ENCODE measurements around the gene CGB2. TPM values are rescaled to one million over a fixed set of nuclear protein-coding genes. Genes with fewer than 3 reads are reported as not detected.
"Not testable (repeated sequence)": the region's sequence is repeated elsewhere in the genome, so short reads cannot be mapped to it uniquely, and the experiment has no call there.

CGB2 gene
- total and polyA plus RNA-seq, 12 donors: not detected

DNA sequence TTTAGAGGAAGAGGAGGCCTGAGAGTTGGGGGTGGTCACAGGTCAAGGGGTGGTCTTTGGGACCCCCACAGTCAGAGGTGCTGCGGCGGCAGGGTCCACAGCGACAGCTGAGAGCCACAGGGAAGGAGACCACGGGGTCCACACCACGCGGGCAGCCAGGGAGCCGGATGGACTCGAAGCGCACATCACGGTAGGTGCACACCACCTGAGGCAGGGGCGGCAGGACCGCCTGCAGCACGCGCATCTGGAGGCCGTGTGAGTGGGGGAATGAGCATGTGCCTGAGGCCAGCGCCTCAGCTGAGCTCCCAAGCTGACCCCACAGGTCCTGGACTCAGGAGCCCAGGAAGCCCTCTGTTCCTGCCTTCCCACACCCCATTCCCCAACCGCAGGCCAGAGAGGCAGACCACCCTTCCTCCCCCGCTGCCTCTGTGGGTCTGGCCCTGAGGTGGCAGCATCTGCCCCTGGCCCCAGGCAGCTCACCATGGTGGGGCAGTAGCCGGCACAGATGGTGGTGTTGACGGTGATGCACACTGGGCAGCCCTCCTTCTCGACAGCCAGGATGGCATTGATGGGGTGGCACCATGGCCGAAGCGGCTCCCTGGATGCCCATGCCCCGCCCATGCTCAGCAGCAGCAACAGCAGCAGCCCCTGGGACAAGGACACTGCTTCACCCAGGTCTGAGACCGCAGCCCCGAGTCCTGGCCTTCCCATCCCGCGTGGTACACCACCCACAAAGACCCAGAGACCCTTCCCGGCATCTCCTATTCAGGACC lies 15.4 kb upstream of the CGB2 start:
- no peak for DNase-seq
- intact Hi-C loops (cut with DNase I): no loop called here
- H3K9me3 ChIP-seq (replicated peaks in 1 of 3): no peaks in the 10 kb centered on the region
- H3K4me1 ChIP-seq (replicated peaks in 1 of 2): peaks cover 3 to 19% of the 10 kb centered on the region in 2 donors
- peaks cover 0 to 11% of the 10 kb centered on the region in 2 donors for H3K36me3 ChIP-seq (replicated peaks in 1 of 2)
- H3K4me3 ChIP-seq: no peak overlapping the region
- 90 to 96% (median 93%) methylated on average over 9 to 26 of the region's 29 CpGs for WGBS, 4 donors
- H3K27ac ChIP-seq: no peak overlapping the region
- H3K27me3 ChIP-seq: no peaks in the 10 kb centered on the region
- TF ChIP-seq, protein P1, sequence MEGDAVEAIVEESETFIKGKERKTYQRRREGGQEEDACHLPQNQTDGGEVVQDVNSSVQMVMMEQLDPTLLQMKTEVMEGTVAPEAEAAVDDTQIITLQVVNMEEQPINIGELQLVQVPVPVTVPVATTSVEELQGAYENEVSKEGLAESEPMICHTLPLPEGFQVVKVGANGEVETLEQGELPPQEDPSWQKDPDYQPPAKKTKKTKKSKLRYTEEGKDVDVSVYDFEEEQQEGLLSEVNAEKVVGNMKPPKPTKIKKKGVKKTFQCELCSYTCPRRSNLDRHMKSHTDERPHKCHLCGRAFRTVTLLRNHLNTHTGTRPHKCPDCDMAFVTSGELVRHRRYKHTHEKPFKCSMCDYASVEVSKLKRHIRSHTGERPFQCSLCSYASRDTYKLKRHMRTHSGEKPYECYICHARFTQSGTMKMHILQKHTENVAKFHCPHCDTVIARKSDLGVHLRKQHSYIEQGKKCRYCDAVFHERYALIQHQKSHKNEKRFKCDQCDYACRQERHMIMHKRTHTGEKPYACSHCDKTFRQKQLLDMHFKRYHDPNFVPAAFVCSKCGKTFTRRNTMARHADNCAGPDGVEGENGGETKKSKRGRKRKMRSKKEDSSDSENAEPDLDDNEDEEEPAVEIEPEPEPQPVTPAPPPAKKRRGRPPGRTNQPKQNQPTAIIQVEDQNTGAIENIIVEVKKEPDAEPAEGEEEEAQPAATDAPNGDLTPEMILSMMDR (IDR thresholded peaks at IDR 0.05): no peak
- no peak for TF ChIP-seq POLR2A (IDR thresholded peaks at IDR 0.05)

DNA sequence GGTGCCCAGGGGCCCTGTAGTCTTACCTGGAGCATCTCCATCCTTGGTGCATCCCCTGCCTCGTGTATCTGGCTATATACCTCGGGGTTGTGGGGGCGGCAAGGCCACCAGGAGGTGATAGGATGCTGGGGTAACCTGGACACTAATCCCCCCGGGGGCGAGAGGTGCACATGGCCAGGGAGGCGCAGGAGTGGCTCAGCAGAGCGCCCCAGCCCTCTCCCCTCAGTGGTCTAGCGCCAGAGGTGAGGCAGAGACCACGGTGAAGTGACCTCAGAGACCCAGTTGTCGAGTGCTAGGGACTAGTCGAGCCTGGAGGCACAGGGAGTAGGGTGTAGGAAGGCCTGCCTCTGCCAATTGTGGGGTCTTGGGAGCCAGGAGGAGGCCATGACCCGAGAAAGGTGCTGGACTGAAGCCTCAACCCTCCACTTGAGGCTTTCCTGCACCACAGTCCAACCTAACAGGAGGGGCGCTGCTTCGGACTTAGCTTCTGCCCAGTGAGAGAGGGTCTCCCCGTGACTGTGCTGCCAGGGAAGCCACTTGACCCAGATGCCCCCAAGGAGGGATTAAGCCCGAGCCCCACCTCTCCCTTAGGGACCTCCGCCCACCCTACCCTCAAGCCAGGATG lies 14.5 kb upstream of the CGB2 start, which contains the start of gene LHB:
Gene LHB, minus strand, starts transcription at position 51 of the 625 bp plus-strand sequence. Its CDS starts 10 bp downstream, at position 41.
- Histone ChIP-seq H3K27ac (no peak within 1 kb of the TSS), H3K4me3 (peak within 1 kb of the TSS in 2 of 4 donors; percentile 22 to 51), H3K9me3 (replicated peaks in 1 of 3) (no peaks in the 10 kb centered on the region), H3K36me3 (replicated peaks in 1 of 2) (peaks cover 0 to 8% of the 10 kb centered on the region in 2 donors), H3K4me1 (replicated peaks in 1 of 2) (peaks cover 3 to 19% of the 10 kb centered on the region in 2 donors), H3K27me3 (no peaks in the 10 kb centered on the region)
- WGBS, 4 donors: 68 to 81% (median 72%) methylated on average over 9 to 17 of the region's 17 CpGs
- TF ChIP-seq POLR2A (IDR thresholded peaks at IDR 0.05): no peak
- TF ChIP-seq, protein P1 (IDR thresholded peaks at IDR 0.05): no peak
- intact Hi-C loops (cut with DNase I): no loop called here
- DNase-seq: no peak

DNA sequence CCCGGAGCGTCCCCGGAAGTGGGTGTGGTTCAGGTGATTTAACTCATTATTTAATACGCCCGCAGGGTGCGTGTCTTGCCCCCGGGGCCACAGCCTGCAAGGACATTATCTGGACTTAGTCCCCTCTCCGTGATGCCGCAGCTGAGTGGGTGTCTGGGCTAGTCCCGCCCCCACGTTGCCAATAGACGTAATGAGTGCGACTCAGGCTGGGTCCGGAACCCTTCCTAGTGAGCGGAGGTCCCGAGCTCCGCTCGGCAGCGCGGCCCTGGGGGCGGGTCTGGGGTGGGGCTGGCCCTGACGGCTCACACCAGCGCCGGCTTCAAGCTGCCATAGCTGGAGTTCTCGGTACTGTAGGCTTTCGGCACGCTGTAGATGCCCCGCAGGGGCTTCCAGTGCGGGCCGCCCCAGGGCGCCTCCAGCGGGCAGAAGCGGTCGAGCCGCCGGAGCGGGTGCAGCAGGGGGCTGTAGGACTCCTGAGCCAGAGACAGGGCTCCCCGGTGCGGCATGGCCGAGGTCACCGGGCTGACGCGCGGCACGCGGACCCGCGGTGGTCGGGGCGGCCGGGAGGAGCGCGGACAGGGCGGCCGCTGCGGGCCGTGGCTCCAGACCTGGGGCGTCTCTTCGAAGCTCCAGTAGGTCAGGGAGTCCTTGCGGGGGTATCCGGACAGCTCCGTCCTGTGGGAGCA lies 13.9 kb upstream of the CGB2 start:
- Histone ChIP-seq H3K9me3 (replicated peaks in 1 of 3) (no peaks in the 10 kb centered on the region), H3K4me3 (peak overlapping the region in 2 of 4 donors; percentile 22 to 51), H3K36me3 (replicated peaks in 1 of 2) (peaks cover 0 to 5% of the 10 kb centered on the region in 2 donors), H3K4me1 (replicated peaks in 1 of 2) (peaks cover 3 to 19% of the 10 kb centered on the region in 2 donors), H3K27ac (no peak overlapping the region), H3K27me3 (no peaks in the 10 kb centered on the region)
- 0 to 2% (median 1%) methylated on average over 5 to 62 of the region's 62 CpGs for WGBS, 4 donors
- intact Hi-C loops (cut with DNase I): no loop called here
- DNase-seq: peak in 5 of 7 donors; percentile 44 to 58 (median 50)
- TF ChIP-seq, protein P1 (IDR thresholded peaks at IDR 0.05): peak in 5 of 6 experiments; percentile 19 to 50 (median 26)
- TF ChIP-seq POLR2A (IDR thresholded peaks at IDR 0.05): no peak

DNA sequence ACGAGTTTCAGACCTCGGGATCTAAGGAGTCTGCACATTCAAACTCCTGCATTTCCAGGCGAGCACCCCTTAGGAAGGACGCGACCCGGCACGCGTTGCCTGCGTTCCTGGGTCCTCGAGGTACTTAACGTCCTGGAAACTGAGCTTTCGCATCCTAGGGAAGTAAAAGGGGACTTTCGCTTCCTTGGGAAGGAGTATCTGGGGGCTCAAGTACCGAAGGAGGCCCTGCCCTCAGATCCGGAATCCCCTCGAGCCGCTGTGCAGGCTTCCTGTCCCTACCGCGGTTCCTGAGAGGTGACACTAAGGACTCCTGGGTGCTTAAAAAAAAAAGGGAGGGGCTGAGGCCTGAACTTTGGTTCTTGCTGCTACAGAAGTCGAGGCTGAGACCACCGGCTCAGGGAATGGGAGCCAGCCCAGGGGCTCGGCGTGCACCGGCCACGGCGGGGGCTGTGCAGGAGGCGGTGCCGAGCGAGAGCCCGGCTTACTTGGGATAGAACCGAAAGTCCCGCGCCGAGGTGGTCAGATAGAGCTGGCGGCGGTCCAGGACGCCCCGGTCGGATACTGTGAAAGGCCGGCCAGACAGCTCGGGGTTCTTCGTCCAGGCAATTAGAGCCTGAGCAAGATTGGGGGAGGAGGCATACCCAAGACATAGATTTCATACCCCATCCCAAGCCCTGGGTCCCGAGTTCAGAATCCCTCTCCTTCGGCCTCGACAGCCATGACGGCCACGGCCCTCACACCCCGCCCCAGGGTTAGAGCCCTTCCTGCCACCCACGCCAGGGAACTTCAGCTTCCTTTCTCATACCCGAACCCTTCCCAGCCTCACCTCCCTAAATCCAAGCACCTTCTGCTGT lies 13.1 kb upstream of the CGB2 start:
- peak overlapping the region in 2 of 4 donors; percentile 22 to 51 for H3K4me3 ChIP-seq
- H3K27me3 ChIP-seq; H3K9me3 ChIP-seq (replicated peaks in 1 of 3); intact Hi-C loops (cut with DNase I); H3K27ac ChIP-seq; H3K36me3 ChIP-seq (replicated peaks in 1 of 2): not testable (repeated sequence)
- WGBS, 4 donors: 6 to 13% (median 10%) methylated on average over 16 to 50 of the region's 50 CpGs
- H3K4me1 ChIP-seq (replicated peaks in 1 of 2): peaks cover 3 to 19% of the 10 kb centered on the region in 2 donors
- peak in 3 of 7 donors; percentile 33 to 57 (median 36) for DNase-seq
